ENCODE measurements around the gene GALNT1. TPM values are rescaled to one million over a fixed set of nuclear protein-coding genes. Genes with fewer than 3 reads are reported as not detected.

Gene GALNT1
- total and polyA plus RNA-seq, 2 of the 4 experiments (the other 2 are of a cell fraction): 24.9 to 43.9 TPM

DNA sequence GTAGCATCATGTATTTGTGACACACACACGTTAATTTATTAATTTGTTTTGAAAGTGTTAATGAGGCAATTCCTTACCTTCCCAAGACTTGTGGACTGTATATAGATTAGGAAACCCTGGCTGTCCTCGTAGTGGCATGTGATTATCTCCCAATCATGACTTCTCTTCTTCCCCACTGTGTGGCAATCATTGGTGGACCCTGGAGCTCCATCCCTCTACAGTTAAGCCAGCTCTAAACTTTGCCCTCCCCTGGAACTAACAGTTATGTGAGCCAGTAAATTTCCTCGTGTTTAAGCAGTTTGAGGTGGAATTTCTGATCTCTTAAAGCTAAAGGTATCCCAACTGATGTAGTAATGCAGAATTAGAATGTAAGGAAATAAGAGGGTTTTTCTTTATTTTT lies 22.0 kb downstream of the GALNT1 start:
- DNase-seq: no peak
- intact Hi-C loops (cut with micrococcal nuclease): no loop called here

More for the DNA sequence above, 22.0 kb downstream of the GALNT1 start:
- H2AFZ ChIP-seq (replicated peaks; ENCODE audit: low read length, poor library complexity): no peak overlapping the region
- no peak for ATAC-seq (ENCODE audit: low read depth)
- no peak overlapping the region for H3K4me3 ChIP-seq (ENCODE audit: insufficient read depth, low read depth, low read length)
- no peak overlapping the region for H2BK5ac ChIP-seq (ENCODE audit: low read depth, low read length, poor library complexity, severe bottlenecking)
- H4K91ac ChIP-seq (ENCODE audit: insufficient read depth, low read depth, low read length): no peak overlapping the region
- ChIA-PET POLR2A (ENCODE audit: unreplicated experiment) (no interaction called here), CTCF (no interaction called here)
- peaks cover 25 to 33% of the 10 kb centered on the region in 2 experiments for H3K79me1 ChIP-seq (ENCODE audit: low read depth in 1 of 2, low read length in 2 of 2)
- peaks cover 12% of the 10 kb centered on the region for H3K9me3 ChIP-seq (ENCODE audit: control insufficient read depth, insufficient read depth, low read length)
- no peaks in the 10 kb centered on the region for H3K36me3 ChIP-seq (ENCODE audit: control insufficient read depth, insufficient read depth, low read length)
- no peak overlapping the region for H3K23ac ChIP-seq (ENCODE audit: low read depth, low read length)
- H3K27me3 ChIP-seq (ENCODE audit: control insufficient read depth, insufficient read depth, low read length): no peaks in the 10 kb centered on the region
- H4K8ac ChIP-seq (ENCODE audit: low read depth in 2 of 2, low read length in 2 of 2): no peak overlapping the region
- H3K4ac ChIP-seq (ENCODE audit: low read depth, low read length): no peak overlapping the region
- H4K5ac ChIP-seq (ENCODE audit: low read depth, low read length): no peak overlapping the region
- peaks cover 2% of the 10 kb centered on the region; the same call in 1 of the 2 replicates for H3K4me1 ChIP-seq (ENCODE audit: control insufficient read depth, insufficient read depth, low read length)
- no peaks in the 10 kb centered on the region for H3K9me1 ChIP-seq (ENCODE audit: insufficient read depth, low read length)
- no peak overlapping the region for H2BK120ac ChIP-seq (ENCODE audit: low read depth, low read length)
- WGBS, 2 experiments (ENCODE audit: extremely low coverage in 2 of 2, insufficient read length in 1 of 2): no CpG with 5 or more reads among the region's 3 CpGs
- H4K20me1 ChIP-seq (ENCODE audit: insufficient read depth, low read length): peaks cover 9% of the 10 kb centered on the region
- H2AK5ac ChIP-seq (ENCODE audit: low read depth, low read length): no peak overlapping the region
- no peak overlapping the region for H3K27ac ChIP-seq (ENCODE audit: insufficient read depth, low read length)
- dilution Hi-C loops (cut with HindIII; ENCODE audit: low sequenced_read_pairs, unreplicated experiment) (no loop called here), in situ Hi-C loops (cut with MboI; ENCODE audit: low sequenced_read_pairs) (no loop called here)
- TF ChIP-seq FOS (IDR thresholded peaks at IDR 0.05; ENCODE audit: low read depth, low read length) (no peak), MAFK (IDR thresholded peaks at IDR 0.05; ENCODE audit: low read depth, low read length) (no peak), MAZ (IDR thresholded peaks at IDR 0.05; ENCODE audit: borderline replicate concordance, low read depth, low read length) (no peak), SMC3 (IDR thresholded peaks at IDR 0.05; ENCODE audit: low read depth, low read length) (no peak), BHLHE40 (IDR thresholded peaks at IDR 0.05; ENCODE audit: low read depth, low read length) (no peak), MXI1 (IDR thresholded peaks at IDR 0.05; ENCODE audit: borderline replicate concordance, low read depth, low read length) (no peak), CEBPB (IDR thresholded peaks at IDR 0.05; ENCODE audit: low read depth, low read length) (no peak), CHD1 (IDR thresholded peaks at IDR 0.05; ENCODE audit: low read depth, low read length) (no peak), RCOR1 (IDR thresholded peaks at IDR 0.05; ENCODE audit: insufficient replicate concordance, low read length) (no peak), RFX5 (IDR thresholded peaks at IDR 0.05; ENCODE audit: low read depth, low read length) (no peak), POLR2A (IDR thresholded peaks at IDR 0.05; ENCODE audit: low read depth, low read length) (no peak)
- TF ChIP-seq, protein P1, sequence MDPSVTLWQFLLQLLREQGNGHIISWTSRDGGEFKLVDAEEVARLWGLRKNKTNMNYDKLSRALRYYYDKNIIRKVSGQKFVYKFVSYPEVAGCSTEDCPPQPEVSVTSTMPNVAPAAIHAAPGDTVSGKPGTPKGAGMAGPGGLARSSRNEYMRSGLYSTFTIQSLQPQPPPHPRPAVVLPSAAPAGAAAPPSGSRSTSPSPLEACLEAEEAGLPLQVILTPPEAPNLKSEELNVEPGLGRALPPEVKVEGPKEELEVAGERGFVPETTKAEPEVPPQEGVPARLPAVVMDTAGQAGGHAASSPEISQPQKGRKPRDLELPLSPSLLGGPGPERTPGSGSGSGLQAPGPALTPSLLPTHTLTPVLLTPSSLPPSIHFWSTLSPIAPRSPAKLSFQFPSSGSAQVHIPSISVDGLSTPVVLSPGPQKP (IDR thresholded peaks at IDR 0.05; ENCODE audit: borderline replicate concordance, low read depth, low read length): no peak
- TF ChIP-seq, protein P2, sequence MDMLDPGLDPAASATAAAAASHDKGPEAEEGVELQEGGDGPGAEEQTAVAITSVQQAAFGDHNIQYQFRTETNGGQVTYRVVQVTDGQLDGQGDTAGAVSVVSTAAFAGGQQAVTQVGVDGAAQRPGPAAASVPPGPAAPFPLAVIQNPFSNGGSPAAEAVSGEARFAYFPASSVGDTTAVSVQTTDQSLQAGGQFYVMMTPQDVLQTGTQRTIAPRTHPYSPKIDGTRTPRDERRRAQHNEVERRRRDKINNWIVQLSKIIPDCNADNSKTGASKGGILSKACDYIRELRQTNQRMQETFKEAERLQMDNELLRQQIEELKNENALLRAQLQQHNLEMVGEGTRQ (IDR thresholded peaks at IDR 0.05; ENCODE audit: low read depth, low read length): no peak
- TF ChIP-seq, protein P3, sequence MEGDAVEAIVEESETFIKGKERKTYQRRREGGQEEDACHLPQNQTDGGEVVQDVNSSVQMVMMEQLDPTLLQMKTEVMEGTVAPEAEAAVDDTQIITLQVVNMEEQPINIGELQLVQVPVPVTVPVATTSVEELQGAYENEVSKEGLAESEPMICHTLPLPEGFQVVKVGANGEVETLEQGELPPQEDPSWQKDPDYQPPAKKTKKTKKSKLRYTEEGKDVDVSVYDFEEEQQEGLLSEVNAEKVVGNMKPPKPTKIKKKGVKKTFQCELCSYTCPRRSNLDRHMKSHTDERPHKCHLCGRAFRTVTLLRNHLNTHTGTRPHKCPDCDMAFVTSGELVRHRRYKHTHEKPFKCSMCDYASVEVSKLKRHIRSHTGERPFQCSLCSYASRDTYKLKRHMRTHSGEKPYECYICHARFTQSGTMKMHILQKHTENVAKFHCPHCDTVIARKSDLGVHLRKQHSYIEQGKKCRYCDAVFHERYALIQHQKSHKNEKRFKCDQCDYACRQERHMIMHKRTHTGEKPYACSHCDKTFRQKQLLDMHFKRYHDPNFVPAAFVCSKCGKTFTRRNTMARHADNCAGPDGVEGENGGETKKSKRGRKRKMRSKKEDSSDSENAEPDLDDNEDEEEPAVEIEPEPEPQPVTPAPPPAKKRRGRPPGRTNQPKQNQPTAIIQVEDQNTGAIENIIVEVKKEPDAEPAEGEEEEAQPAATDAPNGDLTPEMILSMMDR (conservative IDR thresholded peaks at IDR 0.05; ENCODE audit: low read depth, low read length): no peak
- H2AK9ac ChIP-seq (replicated peaks; ENCODE audit: low read depth, low read length, poor library complexity): no peak overlapping the region
- no peak overlapping the region for H3K18ac ChIP-seq (ENCODE audit: low read depth, low read length)
- no peak overlapping the region for H3K9ac ChIP-seq (ENCODE audit: low read depth, low read length)
- no peak overlapping the region for H3K56ac ChIP-seq (ENCODE audit: extremely low read depth, insufficient read depth, low read length)
- H2BK20ac ChIP-seq (ENCODE audit: low read depth, low read length): no peak overlapping the region
- no TSS peak for BruUV-seq (replicated peaks)
- no peak overlapping the region for H3K14ac ChIP-seq (replicated peaks; ENCODE audit: low read depth, low read length)
- H2BK15ac ChIP-seq (ENCODE audit: low read depth, low read length): no peak overlapping the region
- no peak overlapping the region for H3K4me2 ChIP-seq (ENCODE audit: low read depth, low read length)
